Measurements from ENCODE around the gene HYI.
"Not testable (repeated sequence)": the region's sequence is repeated elsewhere in the genome, so short reads cannot be mapped to it uniquely, and the experiment has no call there.

Gene HYI

DNA sequence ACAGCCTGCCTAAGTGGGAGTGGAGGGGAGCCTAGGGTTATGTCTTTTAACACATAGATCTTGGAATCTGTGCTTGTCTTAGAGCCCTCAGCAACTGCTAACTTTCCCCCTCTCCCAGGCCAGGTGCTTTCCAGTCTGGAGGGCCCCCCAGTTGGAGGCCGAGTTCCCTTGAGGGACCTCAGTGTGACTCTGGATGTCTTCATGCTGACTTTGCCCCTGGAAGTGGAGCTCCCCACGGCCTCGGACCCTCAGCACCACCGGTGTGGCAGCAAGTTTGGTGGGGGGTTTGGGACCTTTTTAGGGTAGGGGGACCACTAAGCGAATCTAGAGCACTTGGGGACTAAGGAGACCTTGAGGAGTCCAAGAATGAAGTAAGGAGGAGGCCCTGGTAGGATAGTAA is 22.9 kb downstream of the HYI start:
- no peak for DNase-seq (ENCODE audit: low read depth in 4 of 4, low spot score in 1 of 4)

DNA sequence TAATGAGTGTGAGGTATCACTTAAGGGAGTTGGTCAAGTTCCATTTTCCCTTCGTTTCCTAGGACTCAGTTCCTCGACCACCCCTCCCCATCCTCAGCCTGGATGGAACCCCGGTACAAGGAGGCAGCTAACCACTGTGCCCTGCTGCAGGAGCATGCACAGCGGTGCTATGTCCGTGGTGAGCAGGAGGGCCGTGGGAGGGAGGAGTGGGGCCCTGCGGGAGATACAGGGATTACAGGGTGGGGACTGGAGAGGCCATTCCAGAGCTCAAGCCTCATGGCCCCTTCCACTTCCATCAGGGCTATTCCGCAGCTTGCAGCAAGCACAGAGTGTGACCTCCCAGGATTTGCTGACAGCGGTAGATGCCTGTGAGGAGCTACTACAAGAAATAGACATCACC is 25.8 kb downstream of the HYI start:
- no peak for DNase-seq (ENCODE audit: low read depth in 4 of 4, low spot score in 1 of 4)

DNA sequence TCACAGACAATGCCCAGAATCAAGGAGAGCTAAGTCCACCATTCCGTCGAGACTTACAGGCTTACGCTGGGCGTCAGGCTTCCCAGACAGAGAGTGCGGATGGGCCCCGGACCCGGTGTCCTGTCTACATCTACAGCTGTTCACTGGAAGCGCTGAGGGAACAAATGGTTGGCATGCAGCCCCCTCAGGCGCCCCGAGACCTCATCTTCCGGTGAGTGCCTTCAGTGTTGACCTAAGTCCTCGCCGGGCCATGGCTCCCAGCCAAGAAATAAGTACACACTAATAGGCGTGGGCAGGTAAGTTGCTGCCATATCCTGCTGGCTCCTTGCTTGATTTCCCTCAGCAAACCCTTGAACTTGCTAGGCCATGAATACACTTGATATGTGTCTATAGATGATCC is 26.2 kb downstream of the HYI start:
- DNase-seq (ENCODE audit: low read depth in 4 of 4, low spot score in 1 of 4), result no peak

DNA sequence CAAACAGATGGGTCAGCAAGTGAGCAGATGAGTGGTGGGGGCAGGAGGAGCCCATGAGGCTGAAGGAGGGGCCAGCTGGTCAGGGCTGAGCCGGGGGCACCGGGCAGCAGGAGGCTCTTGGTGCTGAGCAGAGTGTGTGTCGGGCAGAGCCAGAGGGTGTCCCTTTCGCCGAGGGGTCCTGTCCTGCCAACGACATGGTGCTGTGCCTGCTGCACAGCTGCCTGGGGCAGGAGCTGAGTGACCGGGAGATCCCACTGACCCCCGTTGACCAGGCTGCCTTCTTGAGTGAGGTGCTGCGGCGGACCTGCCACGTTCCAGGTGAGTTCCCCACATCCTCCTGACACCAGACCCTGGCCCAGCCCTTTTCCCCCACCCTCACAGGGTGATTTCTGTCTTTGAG is 27.5 kb downstream of the HYI start:
- no peak for DNase-seq (ENCODE audit: low read depth in 4 of 4, low spot score in 1 of 4)

DNA sequence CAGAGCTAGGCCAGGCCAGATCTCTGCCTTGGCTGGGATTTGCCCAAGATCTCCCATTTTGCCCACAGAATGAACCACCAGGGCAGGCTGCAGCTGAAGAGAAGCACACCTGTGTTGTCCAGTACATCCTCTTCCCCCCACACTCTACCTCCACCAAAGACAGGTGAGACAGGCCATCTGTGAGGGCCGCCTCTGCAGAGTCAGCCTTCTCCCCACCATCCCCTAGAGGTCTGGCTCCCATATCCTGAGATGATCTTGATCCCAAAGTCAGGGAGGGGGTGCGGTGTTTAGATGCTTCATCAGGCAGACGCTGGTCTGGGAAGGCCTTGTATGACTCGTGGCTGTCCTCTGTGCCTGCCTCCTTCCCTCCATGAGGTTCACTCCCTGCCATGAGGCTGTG is 28.7 kb downstream of the HYI start:
- no peak for DNase-seq (ENCODE audit: low read depth in 4 of 4, low spot score in 1 of 4)

DNA sequence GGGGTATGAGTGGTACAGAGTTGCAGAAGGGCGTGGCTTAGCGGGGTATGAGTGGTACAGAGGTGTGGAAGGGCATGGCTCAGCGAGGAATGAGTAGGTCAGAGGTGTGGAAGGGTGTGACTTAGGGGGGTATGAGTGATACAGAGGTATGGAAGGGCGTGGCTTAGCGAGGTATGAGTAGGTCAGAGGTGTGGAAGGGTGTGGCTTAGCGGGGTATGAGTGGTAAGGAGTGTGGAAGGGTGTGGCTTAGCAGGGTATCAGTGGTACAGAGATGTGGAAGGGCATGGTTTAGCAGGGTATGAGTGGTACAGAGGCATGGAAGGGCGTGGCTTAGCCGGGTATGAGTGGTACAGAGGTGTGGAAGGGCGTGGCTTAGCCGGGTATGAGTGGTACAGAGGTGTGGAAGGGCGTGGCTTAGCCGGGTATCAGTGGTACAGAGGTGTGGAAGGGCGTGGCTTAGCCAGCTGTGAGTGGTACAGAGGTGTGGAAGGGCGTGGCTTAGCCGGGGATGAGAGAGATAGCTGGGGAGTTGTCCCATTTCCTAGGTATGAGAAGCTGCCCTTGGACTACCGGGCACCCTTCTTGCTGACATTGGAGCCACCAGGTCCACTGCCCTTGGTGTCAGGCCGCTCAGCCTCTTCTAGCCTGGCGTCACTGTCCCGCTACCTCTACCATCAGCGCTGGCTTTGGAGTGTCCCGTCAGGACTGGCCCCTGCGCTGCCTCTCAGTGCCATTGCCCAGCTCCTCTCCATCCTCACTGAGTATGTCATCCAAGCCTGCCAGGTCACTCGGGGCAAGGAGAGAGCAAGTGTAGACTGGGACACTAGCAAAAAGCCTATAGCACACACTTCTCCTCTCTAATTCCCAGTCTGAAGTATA is 29.8 kb downstream of the HYI start:
- DNase-seq (ENCODE audit: low read depth in 4 of 4, low spot score in 1 of 4), result no peak

DNA sequence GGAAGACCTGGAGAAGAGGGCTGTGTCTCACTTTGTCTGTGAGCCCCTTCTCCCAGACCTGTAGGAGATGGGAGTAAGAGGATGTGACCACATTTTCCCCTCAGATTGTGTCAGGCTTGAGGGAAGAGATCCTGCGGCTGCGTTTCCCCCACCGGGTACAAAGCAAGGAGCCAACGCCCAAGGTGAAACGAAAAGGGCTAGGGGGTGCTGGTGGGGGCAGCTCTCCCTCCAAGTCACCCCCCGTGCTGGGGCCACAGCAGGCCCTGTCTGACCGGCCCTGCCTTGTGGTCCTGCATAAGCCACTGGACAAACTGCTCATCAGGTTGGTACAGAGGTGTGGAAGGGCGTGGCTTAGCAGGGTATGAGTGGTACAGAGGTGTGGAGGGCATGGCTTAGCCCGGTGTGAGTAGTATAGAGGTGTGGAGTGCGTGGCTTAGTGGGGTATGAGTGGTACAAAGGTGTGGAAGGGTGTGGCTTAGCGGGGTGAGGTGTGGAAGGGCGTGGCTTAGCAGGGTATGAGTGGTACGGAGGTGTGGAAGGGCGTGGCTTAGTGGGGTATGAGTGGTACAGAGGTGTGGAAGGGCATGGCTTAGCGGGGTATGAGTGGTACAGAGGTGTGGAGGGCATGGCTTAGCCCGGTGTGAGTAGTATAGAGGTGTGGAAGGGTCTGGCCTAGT is 30.6 kb downstream of the HYI start:
- DNase-seq (ENCODE audit: low read depth in 4 of 4, low spot score in 1 of 4), result no peak

DNA sequence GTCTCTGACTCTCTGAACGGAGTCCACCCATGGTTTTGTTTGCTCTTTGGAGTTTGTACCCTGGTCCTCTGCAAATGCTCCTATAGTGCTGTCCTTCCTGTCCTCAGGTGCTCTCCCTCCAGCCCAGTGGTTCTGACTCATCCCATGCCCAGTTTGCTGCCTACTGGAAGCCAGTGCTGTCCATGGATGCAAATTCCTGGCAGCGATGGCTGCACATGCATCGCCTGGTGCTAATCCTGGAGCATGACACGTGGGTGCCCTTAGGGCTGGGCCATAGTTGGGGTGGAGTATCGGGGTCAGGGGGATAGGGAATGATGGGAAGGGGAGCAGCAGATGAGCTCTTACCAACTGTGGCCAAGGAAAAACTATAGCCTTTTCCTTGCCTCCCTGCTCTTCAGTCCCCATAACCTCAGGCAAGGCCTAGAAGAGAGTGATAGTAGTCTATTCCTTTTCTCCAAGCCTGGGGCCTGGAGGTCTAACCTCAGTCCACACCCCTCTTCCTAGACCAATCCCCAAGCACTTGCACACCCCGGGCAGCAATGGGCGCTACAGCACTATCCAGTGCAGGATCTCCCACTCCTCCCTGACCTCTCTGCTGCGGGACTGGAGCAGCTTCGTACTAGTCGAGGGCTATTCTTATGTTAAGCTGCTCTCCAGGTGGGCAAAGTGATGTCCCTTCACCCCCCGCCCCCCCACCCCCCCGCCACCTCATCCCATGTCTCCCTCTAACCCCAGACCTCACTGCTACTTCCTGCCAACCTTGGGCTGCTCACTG is 31.6 kb downstream of the HYI start:
- no peak for DNase-seq (ENCODE audit: low read depth in 4 of 4, low spot score in 1 of 4)

DNA sequence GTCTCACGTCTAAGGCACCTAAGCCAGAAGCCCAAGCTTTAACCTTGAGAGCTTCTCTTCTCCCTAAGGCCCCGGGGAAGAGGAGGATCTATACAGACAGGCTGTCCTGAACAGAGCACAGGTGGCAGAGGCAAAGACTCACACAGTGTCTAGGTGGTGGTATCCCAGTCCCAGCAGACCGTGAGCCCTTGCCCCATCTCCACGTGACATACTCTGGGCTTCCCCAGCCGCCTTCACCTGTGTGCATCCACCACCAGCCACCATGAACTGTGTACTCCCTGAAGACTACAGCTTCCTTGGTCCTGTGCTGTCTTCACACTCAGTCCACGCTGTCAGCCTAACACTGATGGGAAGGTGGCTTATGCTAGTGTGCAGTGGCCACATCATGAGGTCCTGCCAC is 32.3 kb downstream of the HYI start:
- DNase-seq (ENCODE audit: low read depth in 4 of 4, low spot score in 1 of 4), result no peak

DNA sequence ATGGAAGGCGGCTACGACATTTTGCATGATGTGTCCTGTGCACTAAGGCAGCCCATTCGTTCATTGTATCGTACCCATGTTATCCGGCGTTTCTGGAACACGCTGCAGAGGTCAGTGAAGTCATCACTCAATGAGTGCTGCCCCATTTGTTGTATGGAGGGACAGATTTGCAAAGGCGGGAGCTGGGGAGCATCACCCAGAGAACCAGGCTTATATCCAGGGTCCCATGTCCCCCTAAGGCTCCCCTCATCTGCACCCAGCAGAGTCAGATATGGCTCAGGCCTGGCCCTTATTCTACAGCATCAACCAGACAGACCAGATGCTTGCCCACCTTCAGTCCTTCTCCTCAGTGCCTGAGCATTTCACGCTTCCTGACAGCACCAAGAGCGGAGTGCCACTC is 32.9 kb downstream of the HYI start:
- DNase-seq (ENCODE audit: low read depth in 4 of 4, low spot score in 1 of 4), result no peak

DNA sequence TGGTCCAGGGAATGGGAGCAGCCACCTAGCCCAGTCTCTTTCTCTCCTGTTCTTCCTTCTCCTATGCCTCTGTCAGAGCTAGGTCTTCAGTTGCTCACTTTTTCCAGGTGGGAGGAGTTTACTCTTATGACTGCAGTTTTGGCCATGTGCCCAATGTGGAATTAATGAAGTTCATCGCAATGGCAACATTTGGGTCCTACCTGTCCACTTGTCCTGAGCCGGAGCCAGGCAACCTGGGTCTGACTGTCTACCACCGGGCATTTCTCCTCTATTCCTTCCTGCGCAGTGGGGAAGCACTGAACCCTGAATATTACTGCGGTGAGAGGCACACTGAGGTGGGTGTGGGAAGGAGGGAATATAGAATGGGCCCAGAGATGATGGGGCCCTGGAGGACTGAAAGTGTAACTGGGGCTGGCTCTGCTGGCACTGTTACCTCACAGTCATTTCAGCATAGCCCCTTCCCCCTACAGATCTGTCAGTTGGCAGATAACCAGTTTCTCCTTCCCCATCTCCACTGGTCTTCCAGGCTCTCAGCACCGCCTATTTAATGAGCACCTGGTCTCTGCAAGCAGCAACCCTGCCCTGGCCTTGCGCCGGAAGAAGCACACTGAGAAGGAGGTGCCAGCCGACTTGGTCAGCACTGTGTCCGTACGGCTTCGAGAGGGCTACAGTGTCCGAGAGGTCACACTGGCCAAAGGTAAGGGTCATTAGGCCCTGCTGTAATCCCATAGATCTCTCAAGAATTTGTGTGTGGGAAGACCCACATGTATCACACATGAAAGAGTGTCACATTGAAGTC is 33.9 kb downstream of the HYI start:
- no peak for DNase-seq (ENCODE audit: low read depth in 4 of 4, low spot score in 1 of 4)

DNA sequence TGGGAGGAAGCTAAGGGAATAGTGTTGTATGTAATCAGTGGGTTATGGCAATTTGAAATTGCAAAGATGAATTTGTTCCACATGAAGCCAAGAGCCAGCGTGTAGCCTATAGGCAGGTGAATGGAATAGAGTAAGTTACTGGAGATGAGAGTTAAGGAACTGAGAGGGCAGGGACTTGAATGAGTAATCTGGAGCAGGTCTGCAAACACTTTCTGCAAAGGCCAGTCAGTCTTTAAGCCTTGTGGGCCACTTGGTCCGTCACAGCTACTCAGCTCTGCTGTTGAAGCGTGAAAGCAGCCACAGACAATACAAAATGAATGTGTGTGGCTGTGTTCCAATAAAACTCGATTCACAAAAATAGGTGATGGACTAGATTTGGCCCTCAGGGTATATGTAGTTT is 34.9 kb downstream of the HYI start:
- no peak for DNase-seq (ENCODE audit: low read depth in 4 of 4, low spot score in 1 of 4)

DNA sequence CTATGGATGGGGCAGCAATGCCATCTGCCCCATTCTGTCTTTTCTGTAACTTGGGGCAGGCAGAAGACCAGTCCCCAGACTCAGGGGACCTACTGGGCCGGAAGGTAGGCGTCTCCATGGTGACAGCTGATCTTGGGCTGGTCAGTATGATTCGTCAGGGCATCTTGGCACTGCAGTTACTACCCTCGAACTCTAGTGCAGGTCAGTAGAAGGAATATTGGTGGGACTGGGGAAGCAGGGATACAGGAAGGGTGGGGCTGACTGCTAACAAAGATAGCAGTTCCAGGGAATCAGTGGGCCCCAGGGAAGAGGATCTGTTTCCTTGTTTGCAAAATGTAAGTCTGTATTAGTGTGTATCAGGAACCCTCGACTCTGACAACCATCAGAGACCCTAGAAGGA is 37.8 kb downstream of the HYI start:
- no peak for DNase-seq (ENCODE audit: low read depth in 4 of 4, low spot score in 1 of 4)

DNA sequence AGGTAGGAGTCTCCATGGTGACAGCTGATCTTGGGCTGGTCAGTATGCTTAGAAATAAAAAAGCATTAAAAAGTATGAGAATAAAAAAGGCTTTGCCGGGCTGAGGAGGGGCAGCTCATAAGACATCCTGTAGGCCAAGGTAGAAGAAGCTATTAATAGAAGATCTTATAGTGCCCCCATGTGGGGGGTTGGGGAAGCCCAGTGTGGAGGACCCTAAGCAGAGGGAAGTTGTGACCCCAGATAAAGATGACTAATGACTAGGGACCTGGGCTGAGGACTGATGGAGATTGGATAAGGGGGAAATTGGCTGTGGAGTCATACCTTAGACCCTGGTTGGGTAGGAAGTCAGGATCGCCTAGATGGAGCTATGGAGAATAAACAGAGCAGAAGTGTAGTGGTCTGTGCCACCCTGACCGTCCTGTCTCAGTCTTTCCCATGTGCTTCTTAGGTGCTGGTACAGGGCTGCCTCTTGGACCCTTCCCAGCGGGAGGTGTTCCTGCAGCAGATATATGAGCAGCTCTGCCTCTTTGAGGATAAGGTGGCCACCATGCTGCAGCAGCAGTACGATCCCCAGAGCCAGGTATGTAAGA is 39.0 kb downstream of the HYI start:
- DNase-seq (ENCODE audit: low read depth in 4 of 4, low spot score in 1 of 4), result peak; percentile 9 to 37 (median 24)

DNA sequence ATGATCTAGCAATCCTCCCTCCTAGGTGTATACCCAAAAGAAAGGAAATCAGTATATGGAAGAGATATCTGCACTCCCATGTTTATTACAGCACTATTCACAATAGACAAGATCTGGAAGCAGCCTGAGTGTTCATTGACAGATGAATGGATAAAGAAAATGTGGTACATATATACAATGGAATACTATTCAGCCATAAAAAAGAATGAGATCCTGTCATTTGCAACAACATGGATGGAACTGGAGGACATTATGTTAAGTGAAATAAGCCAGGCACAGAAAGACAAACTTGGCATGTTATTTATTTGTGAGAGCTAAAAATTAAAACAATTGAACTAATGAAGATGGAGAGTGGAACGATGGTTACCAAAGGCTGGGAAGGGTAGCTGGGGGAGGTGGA is 40.3 kb downstream of the HYI start:
- DNase-seq (ENCODE audit: low read depth in 4 of 4, low spot score in 1 of 4), result not testable (repeated sequence)

DNA sequence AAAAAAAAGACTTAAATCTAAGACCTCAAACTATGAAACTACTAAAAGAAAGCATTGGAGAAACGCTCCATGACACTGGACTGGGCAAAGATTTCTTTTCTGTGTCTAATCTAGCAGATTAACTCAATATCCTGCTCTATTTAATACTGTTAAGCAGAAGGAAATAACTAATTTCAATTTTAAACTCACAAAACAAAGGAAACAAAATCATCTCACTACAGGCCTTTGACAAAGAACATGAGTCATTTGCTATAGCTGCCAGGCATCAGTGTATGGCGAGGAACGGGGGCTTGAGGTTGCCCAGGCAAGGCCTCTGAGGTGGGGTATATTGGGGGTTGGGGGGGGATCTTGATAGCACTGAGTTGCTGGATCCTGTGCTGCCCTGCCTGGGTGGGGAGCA is 43.2 kb downstream of the HYI start:
- DNase-seq (ENCODE audit: low read depth in 4 of 4, low spot score in 1 of 4), result no peak

DNA sequence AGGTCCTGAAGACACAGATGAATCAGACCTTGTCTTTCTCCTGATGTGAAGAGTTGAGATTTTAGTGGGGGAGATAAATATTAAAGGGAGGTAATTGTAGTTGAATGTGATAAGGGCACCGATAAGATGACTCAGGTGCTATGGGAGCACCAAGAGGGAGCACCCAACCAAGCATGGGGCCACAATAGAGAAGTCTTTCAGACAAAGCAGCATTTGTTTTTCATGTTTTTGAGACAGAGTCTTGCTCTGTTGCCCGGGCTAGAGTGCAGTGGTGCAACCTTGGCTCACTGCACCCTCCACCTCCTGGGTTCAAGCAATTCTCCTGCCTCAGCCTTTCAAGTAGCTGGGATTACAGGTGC is 47.9 kb downstream of the HYI start:
- DNase-seq (ENCODE audit: low read depth in 4 of 4, low spot score in 1 of 4), result no peak

DNA sequence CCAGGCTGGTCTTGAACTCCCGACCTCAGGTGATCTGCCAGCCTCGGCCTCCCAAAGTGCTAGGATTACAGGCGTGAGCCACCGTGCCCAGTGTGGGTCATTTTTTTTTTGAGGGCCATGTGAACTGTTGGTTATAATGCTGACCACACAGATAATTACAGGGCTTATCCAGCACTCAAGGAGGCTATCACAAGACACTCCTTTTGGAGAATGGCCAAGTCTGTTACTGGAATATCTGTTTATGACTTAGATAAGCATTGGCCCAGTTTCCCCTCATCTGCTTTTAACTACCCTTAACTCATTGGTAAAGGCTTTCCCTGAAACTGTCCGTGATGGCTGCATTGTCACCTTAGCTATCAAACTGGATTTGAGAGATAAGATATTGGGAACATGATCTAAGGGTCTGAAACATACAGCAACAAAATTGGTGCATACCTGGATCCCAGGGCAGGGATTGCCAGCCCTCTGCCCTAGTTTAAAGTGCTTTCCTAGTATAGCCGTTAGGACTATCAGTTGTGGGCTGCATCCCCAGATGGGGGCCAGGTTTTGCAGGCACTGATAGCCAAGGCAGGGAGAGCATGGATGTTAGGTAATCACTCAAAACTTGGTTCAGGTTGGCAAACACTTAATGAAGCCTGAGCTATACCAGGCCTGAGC is 48.4 kb downstream of the HYI start:
- DNase-seq (ENCODE audit: low read depth in 4 of 4, low spot score in 1 of 4), result no peak

DNA sequence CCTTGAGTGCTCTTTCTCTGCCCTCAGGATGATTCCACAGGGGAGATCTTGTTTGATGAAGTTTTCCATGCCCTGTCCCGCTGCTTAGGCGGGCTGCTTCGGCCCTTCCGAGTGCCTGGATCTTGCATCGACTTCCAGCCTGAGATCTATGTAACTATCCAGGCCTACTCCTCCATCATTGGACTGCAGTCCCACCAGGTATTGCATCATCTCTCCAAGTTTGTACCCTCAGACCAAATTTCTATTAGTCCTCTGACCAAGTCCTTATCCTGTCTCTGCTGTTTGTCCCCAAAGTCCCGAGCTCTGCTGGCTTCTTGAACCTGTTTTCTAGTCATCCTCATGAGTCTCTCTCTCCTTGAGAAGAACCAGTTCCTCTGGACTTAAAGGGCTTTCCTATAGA is 49.4 kb downstream of the HYI start:
- DNase-seq (ENCODE audit: low read depth in 4 of 4, low spot score in 1 of 4), result no peak

DNA sequence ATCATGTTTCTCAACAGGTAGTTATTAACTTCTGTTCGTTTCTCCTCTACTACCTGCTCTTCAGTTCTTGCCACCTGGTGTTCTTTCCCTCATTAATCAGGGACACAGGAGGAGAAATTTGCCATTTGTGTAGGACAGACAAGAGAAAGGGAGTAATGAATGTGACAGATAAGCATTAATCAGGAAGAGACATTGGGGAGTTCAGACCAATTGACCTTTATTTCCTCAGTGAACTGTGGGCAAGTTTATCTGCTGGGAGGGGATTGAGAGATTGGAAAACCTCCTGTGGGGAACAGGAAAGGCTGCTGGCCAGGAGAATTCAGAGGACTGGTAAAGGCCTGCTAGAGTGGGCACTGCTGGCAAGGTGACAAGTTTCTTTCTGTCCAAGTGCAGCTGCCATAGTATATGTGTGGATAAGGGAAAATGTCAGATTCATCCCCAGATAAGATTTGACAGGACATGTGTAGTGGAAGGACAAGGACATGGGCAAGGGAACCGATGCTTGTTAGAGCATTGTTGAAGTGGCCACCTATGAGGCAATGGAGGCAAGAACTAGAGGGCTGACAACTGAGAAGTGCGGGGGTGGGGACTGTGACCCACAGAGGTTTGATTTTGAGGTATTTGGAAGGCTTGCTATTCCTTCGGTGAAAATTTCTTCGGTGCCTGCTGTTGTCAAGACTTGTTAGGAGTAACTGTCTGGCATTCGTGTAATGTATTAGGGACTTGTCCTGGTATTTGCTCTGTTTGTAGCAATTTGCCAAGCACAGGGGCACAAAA is 51.5 kb downstream of the HYI start:
- DNase-seq (ENCODE audit: low read depth in 4 of 4, low spot score in 1 of 4), result no peak
